ENCODE measurements around the gene KRTAP4-11.

- TF ChIP-seq GATA2 (IDR thresholded peaks at IDR 0.05; ENCODE audit: low read depth, low read length) (no peak), GATA3 (IDR thresholded peaks at IDR 0.05; ENCODE audit: low read depth, low read length) (no peak)
Observed at GRCh38 chr17:41076788-41077187, 41.4 kb downstream of the KRTAP4-11 start.

Measured in SH-SY5Y (cell line).